Left lung (tissue), 10 donors: ENCODE data around the gene RAP1B. TPM values are rescaled to one million over a fixed set of nuclear protein-coding genes. Genes with fewer than 3 reads are reported as not detected.

Experiments used
- ATAC-seq: fragments of 200-7000 bp; cut with Tn5 transposase; one replicate; pipeline ENCODE4 v1.9.1; 2020; ENCODE audit warnings: moderate library complexity
- DNase-seq, 4 donors: peaks; one replicate each; pipeline ENCODE4 v3.0.0-alpha.2; 2013 to 2020
- H3K27ac ChIP-seq, 2 donors: fragments of 200-600 bp; sonication (generic) in 1 of 2; one replicate each; pipeline versions ENCODE4 v1.5.0 to v1.8.0; 2020 to 2021
- H3K27me3 ChIP-seq, 2 donors: fragments of 200-600 bp; sonication (generic) in 1 of 2; one replicate each; pipeline versions ENCODE4 v1.5.0 to v1.8.0; 2020 to 2021
- H3K36me3 ChIP-seq, 2 donors: fragments of 200-600 bp; sonication (generic) in 1 of 2; one replicate each; pipeline versions ENCODE4 v1.5.0 to v1.8.0; 2020 to 2021
- H3K4me1 ChIP-seq, 2 donors: fragments of 200-600 bp; one replicate each; pipeline ENCODE4 v1.8.0; 2021
- H3K4me3 ChIP-seq, 2 donors: fragments of 200-600 bp; sonication (generic) in 1 of 2; one replicate each; pipeline versions ENCODE4 v1.5.0 to v1.8.0; 2020 to 2021; ENCODE audit warnings: mild to moderate bottlenecking in 1 of 2
- H3K9me3 ChIP-seq, 2 donors: fragments of 200-600 bp; sonication (generic) in 1 of 2; one replicate each; pipeline versions ENCODE4 v1.5.0 to v1.8.0; 2020 to 2021
- intact Hi-C, 2 donors: fragments of 100-400 bp; cut with DNase I; formaldehyde crosslinking; loops; one replicate each; pipeline versions ENCODE4 v1.11.2 to v1.14.2; 2022
- polyA plus RNA-seq, 6 donors: library from polyadenylated mRNA; unstranded; fragments of 120-200 nt; gene quantifications; one replicate each; pipeline ENCODE4 v1.2.1, GENCODE V29; 2013; ENCODE audit not compliant: insufficient read length in 6 of 6
- total RNA-seq, 2 donors: library from RNA; stranded (reverse); fragmentation: NEBNext Ultra II Directional; extraction: Animal tissue kit (Norgen Biotek cat#: 25700); gene quantifications; one replicate each; pipeline ENCODE4 v1.2.1, GENCODE V29; 2021
- TF ChIP-seq, protein P1 (sequence below), 2 donors: fragments of 200-600 bp; sonication (generic) in 1 of 2; IDR thresholded peaks; one replicate each; pipeline versions ENCODE4 v1.5.0 to v1.8.0; 2021; ENCODE audit warnings: antibody characterized with exemption in 2 of 2
- donor health status: DM: no; HTN: yes; CAD: no.
- donor health status: DM: no; HTN: no; CAD: no.

The RAP1B gene
- total and polyA plus RNA-seq, 8 donors: 137 to 211 (median 183) TPM

DNA sequence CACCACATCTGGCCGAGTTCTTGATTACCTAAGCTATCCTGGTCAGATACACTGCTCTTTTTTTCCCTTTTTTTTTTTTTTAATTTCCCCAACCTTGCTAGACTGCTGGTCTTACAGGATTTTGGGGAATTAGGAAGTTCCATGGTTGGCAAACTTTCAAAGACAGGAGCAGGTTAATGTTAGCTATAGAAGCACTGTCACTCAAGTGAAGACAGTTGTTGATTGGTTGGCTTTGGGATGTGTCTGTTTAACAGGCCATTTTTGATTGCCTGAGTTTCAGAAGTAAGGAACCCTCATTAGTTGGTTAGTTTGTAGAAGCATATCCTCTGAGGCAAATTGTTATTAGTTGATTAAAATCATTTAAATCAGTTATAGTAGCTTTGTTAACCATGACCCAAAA lies 36.8 kb downstream of the RAP1B start:
- ATAC-seq: no peak
- H3K27ac ChIP-seq: no peak overlapping the region
- intact Hi-C loops: no loop called here

DNA sequence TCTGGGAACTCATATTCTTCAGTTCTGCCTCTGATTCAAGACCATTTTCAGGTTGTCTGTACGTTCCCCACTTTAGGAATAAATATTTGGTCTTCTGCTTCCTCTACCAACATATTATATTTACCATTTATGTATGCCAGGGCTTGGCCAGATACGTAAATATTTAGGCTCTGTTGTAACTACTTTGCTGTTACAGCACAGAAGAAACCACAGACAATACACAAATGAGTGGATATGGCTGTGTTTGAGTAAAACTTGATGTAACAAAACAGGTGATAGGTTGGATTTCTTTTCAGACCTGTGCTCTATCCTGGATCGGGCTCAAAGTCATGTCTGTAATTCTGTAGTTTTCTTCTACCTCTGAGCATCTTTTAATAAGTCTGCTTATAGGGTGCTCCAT lies 37.5 kb downstream of the RAP1B start:
- H3K4me1 ChIP-seq: peaks cover 0 to 45% of the 10 kb centered on the region in 2 donors
- H3K27me3 ChIP-seq: no peaks in the 10 kb centered on the region
- intact Hi-C loops: no loop called here
- H3K27ac ChIP-seq: no peak overlapping the region
- TF ChIP-seq, protein P1, sequence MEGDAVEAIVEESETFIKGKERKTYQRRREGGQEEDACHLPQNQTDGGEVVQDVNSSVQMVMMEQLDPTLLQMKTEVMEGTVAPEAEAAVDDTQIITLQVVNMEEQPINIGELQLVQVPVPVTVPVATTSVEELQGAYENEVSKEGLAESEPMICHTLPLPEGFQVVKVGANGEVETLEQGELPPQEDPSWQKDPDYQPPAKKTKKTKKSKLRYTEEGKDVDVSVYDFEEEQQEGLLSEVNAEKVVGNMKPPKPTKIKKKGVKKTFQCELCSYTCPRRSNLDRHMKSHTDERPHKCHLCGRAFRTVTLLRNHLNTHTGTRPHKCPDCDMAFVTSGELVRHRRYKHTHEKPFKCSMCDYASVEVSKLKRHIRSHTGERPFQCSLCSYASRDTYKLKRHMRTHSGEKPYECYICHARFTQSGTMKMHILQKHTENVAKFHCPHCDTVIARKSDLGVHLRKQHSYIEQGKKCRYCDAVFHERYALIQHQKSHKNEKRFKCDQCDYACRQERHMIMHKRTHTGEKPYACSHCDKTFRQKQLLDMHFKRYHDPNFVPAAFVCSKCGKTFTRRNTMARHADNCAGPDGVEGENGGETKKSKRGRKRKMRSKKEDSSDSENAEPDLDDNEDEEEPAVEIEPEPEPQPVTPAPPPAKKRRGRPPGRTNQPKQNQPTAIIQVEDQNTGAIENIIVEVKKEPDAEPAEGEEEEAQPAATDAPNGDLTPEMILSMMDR (IDR thresholded peaks at IDR 0.05): no peak
- DNase-seq: no peak
- H3K36me3 ChIP-seq: peaks cover 0 to 44% of the 10 kb centered on the region in 2 donors
- no peaks in the 10 kb centered on the region for H3K9me3 ChIP-seq
- no peak overlapping the region for H3K4me3 ChIP-seq
- ATAC-seq: no peak

More for the DNA sequence above, 36.8 kb downstream of the RAP1B start:
- TF ChIP-seq, protein P1 (IDR thresholded peaks at IDR 0.05): no peak
- Histone ChIP-seq H3K4me1 (peaks cover 0 to 51% of the 10 kb centered on the region in 2 donors), H3K36me3 (peaks cover 0 to 43% of the 10 kb centered on the region in 2 donors), H3K27me3 (no peaks in the 10 kb centered on the region), H3K9me3 (no peaks in the 10 kb centered on the region), H3K4me3 (no peak overlapping the region)
- no peak for DNase-seq

DNA sequence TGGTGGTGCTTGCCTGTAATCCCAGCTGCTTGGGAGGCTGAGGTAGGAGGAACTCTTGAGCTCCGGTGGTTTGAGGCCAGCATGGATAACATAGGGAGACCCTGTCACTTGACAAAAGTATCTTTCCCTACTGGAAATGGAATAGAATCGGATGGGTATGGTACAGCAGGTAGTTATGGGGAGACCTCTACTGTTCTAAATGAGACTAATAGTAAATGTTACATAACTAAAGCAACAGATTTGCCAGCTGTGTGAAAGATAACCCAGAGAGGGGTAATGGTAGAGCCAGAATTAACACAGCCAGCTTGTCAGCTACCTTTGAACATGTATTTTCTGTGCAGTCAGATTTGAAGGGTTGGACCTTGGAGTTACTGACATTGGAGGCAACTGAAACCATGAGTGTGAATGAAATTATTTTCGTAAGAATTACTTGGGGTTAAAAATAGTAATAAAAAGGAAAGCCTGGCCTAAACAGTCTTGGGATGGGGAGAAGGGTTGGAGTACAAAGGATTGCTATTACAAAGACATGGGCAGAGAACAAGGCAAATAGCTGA lies 54.4 kb downstream of the RAP1B start:
- Histone ChIP-seq H3K27me3 (no peaks in the 10 kb centered on the region), H3K27ac (no peak overlapping the region), H3K36me3 (peaks cover 0 to 30% of the 10 kb centered on the region in 2 donors), H3K9me3 (no peaks in the 10 kb centered on the region), H3K4me1 (no peaks in the 10 kb centered on the region), H3K4me3 (no peak overlapping the region)
- intact Hi-C loops: no loop called here
- no peak for DNase-seq
- TF ChIP-seq, protein P1 (IDR thresholded peaks at IDR 0.05): no peak
- ATAC-seq: no peak

DNA sequence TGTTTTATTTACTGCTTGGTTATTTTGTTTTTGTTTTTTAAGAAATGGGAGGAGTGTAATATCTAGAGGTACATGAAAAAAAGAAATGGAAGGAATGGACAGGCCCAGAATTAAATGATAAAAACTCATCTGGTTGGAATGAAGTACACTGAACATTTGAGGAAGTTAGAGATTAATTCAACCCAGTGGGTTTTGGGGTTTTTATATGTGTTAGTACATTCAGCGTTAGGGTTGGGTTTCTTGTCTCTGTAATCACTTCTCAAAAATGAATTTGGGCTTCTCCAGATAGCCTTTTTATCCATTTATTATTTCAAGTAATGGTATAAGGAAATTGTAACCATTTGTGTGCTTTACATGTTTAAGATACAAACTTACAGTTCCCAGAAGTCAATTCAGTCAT lies 56.6 kb downstream of the RAP1B start:
- Histone ChIP-seq H3K9me3 (no peaks in the 10 kb centered on the region), H3K27ac (no peak overlapping the region), H3K27me3 (no peaks in the 10 kb centered on the region), H3K4me3 (no peak overlapping the region), H3K36me3 (peaks cover 0 to 13% of the 10 kb centered on the region in 2 donors), H3K4me1 (no peaks in the 10 kb centered on the region)
- ATAC-seq: no peak
- intact Hi-C loops: no loop called here
- no peak for DNase-seq
- TF ChIP-seq, protein P1 (IDR thresholded peaks at IDR 0.05): no peak

DNA sequence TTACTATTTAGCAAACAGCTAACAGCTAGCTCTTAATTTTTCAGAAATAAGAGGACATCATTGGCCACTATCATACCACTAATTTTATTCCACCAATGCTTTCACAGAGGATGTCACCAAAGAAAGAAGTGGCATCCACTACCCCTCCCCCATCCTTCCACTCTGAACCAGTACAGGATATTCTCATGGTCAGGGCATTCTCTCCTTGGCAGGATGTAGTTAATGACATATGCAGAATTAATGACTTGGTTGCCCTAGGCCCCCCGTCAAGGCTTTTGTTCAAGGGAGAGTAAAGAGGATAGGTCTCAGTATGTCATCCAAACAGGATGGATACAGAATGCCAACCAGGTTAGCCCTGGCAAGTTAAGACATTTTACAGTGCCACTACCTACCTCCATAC lies 57.2 kb downstream of the RAP1B start:
- Histone ChIP-seq H3K27ac (no peak overlapping the region), H3K27me3 (no peaks in the 10 kb centered on the region), H3K9me3 (no peaks in the 10 kb centered on the region), H3K4me1 (no peaks in the 10 kb centered on the region), H3K4me3 (no peak overlapping the region), H3K36me3 (peaks cover 0 to 8% of the 10 kb centered on the region in 2 donors)
- no peak for DNase-seq
- no peak for ATAC-seq
- TF ChIP-seq, protein P1 (IDR thresholded peaks at IDR 0.05): no peak
- intact Hi-C loops: no loop called here
